IPS-11a (cell line): ENCODE results near the gene SSNA1.

Experiments used
- H3K4me3 ChIP-seq: one replicate; pipeline ENCODE4 v1.5.1; 2013; ENCODE audit warnings: low read depth, low read length, control low read depth

Gene SSNA1

DNA sequence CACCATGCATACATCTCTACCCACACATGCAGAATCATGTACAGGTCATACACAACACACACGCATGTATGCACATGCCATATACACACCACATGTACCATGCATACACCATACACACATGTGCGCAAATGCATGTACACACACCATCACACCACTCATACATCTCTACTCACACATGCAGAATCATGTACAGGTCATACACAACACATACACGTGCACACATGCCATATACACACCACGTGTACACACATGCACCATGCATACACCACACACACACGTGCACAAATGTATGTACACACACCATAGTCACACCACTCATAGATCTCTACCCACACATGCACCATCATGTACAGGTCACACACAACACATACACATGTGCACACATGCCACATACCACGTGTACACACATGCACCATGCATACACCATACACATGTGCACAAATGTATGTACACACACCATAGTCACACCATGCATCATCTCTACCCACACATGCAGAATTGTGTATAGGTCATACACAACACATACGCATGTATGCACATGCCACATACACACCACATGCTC is 35.6 kb upstream of the SSNA1 start:
- H3K4me3 ChIP-seq: no peak overlapping the region

DNA sequence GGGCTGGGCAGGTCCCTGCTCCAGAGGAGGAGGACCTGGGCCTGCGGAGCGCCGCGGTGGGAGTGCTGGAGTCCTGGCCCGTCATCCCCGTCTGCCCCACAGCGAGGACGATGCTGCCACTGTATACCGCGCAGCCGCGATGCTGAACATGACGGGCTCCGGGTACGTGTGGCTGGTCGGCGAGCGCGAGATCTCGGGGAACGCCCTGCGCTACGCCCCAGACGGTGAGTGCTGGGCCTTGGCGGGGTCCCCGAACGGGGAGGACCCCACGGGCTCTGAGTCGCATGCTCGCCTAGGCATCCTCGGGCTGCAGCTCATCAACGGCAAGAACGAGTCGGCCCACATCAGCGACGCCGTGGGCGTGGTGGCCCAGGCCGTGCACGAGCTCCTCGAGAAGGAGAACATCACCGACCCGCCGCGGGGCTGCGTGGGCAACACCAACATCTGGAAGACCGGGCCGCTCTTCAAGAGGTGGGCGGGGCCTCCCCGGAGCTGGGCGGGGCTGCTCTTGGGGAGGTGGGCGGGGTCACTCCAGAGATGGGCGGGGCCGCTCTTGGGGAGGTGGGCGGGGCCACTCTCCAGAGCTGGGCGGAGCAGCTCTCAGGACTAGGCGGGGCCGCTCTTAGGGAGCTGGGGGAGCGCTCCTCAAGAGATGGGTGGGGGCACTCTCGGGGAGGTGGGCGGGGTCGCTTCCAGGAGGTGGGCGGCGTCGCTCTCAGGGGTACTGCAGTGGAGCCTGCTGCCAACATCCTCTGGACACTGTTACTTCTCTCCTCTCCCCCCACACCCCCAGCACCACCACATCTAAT is 31.7 kb upstream of the SSNA1 start:
- peak overlapping the region; percentile 20 for H3K4me3 ChIP-seq

DNA sequence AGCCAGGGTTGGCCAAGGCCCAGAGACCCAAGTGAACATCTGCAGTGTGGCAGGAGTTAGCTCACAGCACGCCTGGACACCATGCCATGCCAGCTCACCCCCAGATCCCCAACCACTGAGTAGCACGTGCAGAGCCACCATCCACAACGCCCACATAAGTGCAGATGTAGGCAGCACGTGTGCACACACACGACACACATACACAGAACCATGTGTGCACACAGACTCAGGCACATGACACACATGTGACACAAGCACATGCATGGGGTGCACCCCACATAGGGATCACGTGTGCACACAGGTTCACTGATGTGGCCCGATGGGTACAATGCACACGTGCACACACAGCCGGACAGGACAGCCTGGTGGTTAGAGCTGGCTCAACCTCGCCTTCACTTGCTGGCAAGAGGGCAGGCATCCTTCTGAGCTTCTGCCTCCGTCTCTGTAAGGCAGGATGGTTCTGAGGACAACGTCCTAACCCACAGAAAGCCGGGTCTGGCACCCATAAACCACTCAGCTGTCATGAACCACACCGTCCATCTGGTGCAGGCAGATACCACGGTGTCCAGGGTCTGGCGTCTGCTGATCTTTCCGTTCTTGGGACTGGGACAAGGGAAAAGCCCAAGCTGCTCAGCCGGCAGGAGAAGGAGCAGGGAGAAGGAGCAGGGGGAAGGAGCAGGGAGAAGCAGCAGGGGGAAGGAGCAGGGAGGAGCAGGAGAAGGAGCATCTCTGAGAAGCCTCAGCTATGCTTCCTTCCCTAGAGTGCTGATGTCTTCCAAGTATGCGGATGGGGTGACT is 30.7 kb upstream of the SSNA1 start:
- H3K4me3 ChIP-seq: no peak overlapping the region

DNA sequence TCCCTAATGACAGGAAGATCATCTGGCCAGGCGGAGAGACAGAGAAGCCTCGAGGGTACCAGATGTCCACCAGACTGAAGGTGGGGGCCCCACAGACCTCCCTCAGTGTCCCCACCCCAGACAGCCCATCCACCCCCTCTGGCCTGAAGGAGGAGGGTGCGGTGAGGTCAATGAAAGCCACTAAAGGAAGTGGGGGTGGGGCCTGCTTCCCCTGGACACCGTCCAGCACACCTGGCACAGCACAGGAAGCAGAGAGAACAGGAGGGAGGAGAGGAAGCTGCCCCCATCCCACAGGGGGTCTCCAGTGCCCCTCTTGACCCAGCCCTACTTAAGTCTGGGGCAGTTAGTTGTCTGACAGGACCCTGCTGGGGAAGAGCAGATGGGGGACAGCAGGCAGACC is 29.9 kb upstream of the SSNA1 start:
- no peak overlapping the region for H3K4me3 ChIP-seq

DNA sequence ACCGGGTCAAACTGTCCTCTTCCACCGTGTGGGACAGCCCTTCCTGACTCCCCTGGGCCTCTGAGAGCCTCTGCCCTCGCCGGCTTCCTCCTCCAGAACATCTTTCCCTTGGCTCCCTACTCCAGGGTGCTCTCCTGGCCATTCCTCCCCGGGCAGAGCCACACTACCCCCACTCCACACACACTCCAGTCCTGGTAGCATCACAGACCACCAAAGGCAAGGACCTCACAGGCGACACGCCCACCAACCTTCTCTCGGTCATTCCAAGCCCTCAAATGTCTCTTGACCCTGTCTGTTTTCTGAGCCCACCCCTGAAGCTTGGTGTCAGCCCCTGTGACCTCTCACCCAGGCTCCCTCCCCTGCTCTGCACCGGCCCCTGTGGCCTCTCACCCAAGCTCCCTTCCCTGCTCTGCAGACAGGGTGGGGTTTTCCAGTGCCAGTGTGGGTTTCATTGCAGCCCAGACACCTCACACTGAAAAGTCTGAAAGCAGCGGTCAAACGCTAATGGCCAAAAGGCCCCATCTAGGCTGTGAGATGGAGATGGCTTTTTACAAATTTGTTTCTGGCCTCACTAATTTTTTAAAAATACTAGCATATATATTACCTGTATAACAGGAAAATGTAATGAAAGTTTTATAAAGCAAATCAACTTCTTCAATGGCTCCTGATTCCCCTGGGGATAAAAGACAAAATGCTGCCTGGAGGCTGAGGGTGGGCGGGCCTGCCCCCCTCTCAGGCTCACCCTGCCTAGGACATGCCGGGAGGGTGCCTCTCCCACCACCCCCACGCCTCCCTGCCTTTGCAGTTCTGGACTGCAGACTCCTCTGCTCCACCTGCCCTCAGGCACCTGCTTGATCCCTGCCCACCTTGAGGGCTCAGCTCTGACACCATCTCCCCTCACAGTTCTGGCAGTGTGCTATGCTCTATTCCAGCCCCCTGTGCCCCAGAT is 29.1 kb upstream of the SSNA1 start:
- H3K4me3 ChIP-seq: no peak overlapping the region

DNA sequence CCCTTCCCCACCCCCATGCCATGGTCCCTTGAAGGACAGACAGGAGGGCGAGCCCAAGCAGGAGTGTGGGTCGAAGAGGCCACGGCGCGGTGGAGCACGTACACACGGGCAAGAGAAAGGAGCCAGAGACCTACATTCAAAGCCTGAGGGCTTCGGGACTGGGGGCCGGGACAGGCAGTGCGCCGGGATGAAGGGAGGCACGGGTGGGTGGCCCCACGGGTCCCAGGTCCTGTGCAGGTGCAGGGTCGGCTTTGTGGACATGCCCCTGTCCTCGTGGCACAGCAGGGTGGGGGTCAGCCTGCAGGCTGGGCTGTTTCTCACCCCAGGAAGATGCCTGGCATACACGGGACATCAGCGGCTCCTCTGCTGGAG is 28.4 kb upstream of the SSNA1 start:
- H3K4me3 ChIP-seq: no peak overlapping the region

DNA sequence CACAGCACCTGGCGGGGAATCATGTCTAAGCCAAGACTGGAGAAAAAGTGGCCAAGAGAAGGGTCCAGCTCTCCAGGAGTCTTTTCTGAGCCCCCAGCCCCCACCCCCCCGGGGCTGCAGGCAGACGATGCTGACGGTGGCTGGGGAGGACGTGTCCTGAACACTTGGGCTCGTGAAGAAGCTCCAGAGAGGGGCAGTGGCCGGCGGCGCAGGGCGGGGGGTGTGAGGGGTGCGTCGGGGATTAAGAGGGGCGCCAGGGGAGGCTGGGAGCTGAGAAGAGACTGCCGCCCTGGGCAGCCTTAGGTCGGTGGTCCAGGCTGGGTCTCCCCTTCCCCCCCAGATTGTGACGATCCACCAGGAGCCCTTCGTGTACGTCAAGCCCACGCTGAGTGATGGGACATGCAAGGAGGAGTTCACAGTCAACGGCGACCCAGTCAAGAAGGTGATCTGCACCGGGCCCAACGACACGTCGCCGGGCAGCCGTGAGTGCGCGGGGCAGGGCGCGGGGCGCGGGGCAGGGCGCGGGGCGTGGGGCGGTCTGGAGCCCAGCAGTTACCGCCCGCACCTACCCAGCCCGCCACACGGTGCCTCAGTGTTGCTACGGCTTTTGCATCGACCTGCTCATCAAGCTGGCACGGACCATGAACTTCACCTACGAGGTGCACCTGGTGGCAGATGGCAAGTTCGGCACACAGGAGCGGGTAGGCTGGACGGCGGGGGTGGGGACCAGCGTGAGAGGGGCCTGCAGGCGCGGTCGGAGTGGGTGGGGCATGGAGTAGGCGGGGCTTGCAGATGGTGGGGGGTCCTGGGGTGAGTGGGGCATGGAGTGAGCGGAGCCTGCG is 27.5 kb upstream of the SSNA1 start:
- no peak overlapping the region for H3K4me3 ChIP-seq

DNA sequence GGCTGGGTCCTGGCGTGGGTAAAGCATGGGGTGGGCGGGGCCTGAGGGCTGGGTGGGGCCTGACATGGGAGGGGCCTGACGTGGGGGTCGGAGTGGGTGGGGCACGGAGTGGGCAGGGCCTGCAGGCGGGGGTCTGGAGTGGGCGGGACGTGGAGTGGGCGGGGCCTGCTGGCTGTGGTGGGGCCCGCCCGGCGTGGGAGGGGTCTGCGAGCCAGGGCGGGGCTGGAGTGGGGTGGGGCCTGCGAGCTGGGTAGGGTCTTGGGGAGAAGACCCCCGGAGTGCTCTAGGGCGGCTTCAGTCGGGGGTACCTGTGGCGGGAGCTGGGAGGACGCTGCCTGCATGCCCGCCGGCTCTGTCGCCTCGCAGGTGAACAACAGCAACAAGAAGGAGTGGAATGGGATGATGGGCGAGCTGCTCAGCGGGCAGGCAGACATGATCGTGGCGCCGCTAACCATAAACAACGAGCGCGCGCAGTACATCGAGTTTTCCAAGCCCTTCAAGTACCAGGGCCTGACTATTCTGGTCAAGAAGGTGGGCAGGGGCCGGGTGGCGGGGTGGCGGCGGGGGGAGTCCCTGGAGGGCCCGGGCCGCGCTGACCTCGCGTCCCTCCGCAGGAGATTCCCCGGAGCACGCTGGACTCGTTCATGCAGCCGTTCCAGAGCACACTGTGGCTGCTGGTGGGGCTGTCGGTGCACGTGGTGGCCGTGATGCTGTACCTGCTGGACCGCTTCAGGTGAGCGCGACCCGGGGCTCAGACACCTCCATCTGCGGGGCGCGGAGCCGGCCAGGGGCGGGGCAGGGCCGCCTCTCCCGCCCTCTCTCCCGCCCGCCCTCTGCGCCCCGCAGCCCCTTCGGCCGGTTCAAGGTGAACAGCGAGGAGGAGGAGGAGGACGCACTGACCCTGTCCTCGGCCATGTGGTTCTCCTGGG is 26.7 kb upstream of the SSNA1 start:
- no peak overlapping the region for H3K4me3 ChIP-seq

DNA sequence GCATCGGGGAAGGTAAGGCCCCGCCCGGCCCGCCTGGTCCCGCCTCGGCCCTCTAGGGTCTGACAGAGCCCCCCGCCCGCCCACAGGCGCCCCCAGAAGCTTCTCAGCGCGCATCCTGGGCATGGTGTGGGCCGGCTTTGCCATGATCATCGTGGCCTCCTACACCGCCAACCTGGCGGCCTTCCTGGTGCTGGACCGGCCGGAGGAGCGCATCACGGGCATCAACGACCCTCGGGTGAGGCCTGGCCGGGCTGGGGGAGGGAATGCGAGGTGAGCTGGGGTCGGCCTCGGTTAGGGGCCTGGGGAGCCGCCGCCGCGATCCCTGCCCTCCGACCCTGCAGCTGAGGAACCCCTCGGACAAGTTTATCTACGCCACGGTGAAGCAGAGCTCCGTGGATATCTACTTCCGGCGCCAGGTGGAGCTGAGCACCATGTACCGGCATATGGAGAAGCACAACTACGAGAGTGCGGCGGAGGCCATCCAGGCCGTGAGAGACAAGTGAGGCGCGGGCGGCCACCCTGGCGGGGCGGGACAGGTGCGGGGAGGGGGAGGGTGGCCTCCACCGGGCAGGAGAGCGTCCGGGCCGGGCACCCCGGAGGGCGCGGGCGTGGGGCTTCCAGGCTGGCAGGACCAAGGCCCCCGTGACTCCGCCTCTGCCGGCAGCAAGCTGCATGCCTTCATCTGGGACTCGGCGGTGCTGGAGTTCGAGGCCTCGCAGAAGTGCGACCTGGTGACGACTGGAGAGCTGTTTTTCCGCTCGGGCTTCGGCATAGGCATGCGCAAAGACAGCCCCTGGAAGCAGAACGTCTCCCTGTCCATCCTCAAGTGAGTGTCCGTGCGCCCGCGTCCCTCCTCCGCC is 25.7 kb upstream of the SSNA1 start:
- peak overlapping the region; percentile 4 for H3K4me3 ChIP-seq

DNA sequence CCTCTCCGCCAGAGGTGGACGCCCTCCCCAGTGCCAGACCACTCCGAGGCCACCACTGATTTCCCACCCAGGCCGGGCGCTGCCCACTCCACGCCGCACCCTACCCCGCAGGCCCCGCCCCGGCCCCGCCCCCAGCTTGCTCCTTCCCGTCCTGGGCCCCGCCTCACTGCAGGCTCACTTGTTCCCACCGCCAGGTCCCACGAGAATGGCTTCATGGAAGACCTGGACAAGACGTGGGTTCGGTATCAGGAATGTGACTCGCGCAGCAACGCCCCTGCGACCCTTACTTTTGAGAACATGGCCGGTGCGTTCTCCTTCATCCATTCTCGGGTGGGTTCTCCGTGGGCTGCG is 25.1 kb upstream of the SSNA1 start:
- H3K4me3 ChIP-seq: peak overlapping the region; percentile 4

DNA sequence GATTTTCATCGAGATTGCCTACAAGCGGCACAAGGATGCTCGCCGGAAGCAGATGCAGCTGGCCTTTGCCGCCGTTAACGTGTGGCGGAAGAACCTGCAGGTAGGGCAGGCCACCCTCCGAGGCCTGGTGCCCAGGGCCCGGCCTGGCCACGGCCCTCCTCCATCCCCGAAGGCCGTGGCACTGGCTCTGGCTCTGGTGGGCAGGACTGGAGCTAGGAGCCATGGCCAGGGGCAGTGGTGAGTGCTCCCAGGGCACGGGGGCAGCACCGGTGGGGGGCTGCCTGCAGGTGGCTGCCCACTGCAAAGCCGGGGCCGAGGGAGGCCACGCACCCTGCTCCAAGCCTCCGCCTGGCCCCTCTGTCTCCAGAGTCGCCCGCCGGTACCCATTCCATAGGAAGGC is 24.7 kb upstream of the SSNA1 start:
- H3K4me3 ChIP-seq: no peak overlapping the region

DNA sequence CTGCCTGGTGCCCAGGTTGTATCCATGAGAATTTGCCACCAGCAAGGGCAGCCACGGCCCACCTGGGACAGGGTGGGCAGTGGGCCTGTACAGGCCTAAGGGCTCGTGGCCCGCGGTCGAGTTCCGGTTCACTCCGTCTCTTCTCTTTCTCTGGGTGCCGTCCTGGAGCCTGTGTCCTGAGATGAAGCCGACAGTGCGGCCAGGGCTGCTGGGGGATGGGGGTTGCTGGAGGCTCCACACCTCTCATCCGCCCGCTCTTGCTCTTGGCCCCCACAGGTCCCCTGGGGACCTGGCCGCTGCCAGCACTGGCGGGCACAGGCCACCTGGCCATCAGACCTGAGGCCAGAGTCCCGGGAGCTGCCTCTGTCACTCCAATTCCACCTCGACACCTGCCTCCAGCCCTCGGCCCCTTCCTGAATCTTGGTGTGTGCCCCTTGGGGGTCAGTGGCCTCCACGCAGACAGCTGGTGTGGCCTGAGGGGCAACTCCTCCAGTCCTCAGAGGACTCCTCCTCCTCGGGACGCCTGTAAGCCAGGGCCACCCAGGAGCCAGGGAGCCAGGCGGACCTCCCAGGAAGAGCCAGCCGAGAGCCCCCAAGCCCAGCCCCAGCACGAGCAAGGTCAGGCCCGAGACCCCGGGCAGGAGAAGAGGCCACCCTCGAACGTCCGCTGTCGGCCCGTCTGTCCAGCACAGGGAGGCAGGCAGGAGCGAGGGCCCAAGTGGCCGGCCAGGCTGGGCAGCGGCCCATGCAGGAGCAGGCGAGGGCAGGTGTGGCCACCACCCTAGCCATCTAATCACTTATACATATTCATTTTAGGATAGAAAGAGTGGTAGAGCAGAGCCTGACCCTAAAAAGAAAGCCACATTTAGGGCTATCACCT is 23.9 kb upstream of the SSNA1 start:
- H3K4me3 ChIP-seq: no peak overlapping the region

DNA sequence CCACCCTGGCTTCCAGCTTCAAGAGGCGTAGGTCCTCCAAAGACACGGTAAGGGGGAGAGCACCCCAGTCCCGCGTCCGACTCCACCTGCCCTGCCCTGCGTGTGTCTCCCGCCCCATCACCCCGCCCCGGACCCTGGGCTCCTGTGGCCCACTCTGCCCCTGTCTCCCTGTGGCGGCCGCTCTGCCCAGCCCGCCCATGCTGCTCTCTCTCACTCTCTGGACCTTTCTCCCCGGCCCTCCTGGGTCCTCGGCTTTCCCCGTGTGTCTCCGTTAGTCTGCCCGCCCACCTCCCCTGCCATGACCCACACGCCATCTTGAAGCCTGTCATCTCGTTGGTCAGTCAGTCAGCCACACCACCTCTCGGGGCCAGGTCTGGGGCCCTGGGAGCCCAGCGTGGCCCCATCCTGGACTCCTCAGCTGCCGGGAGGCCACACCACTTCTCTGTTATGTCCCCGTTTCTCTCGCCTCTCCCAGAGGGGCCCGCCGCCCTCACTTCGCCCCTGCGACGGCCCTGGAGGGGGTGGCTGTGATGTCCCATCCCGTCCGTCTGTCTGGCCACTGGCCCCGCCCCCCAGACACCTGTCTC is 23.1 kb upstream of the SSNA1 start:
- no peak overlapping the region for H3K4me3 ChIP-seq

DNA sequence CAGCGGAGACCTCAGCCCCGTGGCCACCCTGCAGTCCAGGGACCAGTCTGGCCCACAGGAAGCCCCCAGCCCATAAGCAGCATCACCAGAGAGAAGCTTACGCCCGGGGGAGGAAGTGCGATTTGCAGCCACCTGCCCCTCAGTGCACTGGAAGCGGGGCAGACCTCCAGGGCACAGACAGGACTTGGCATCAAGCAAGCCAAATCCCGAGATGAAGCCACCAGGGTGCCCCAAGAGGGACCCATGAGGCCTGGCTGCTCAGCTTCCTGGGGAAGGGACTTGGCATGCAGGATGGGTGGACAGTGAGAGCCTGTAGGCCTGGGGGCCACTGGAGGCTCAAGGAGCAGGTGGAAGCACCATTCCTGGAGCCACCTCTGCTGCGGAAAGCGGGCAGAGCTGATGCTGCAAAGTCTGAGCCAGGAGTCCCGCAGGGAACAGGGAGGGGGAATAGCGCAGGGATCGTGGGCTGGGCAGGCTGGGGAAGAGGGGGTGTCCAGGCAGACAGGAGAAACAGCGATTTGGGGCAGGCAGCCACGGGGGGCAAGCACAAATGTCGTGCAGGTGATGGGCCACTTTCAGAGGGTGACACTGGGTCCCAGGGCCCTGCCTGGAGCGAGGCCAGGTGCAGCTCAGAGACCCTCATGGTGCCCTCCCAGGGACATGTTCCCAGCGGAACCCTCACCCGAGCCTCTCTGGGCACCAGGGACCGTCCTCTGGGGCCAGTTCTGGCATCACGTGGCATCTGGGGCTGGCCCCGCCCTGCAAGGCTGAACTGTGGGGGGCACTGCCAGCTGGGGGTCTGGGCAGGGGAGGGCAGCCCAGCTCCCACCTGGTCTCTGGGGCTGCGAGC is 21.9 kb upstream of the SSNA1 start:
- no peak overlapping the region for H3K4me3 ChIP-seq

DNA sequence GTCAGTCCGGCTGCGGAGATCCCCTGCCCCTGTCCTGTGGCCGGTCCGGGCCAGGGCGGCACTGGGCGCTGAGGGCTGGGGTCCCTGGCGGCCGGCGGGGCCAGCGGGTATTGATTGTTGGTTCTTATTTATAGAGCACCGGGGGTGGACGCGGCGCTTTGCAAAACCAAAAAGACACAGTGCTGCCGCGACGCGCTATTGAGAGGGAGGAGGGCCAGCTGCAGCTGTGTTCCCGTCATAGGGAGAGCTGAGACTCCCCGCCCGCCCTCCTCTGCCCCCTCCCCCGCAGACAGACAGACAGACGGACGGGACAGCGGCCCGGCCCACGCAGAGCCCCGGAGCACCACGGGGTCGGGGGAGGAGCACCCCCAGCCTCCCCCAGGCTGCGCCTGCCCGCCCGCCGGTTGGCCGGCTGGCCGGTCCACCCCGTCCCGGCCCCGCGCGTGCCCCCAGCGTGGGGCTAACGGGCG is 21.2 kb upstream of the SSNA1 start:
- H3K4me3 ChIP-seq: no peak overlapping the region
